LHCN-M2 (cell line): ENCODE results near the gene ALDH1B1. TPM values are rescaled to one million over a fixed set of nuclear protein-coding genes. Genes with fewer than 3 reads are reported as not detected.
A peak's percentile ranks its signal among the peaks of the same experiment; 100 is the strongest.
"Not testable (repeated sequence)": the region's sequence is repeated elsewhere in the genome, so short reads cannot be mapped to it uniquely, and the experiment has no call there.

Experiments
- DNase-seq: peaks from one replicate; pipeline ENCODE4 v3.0.0-alpha.2; 2012; ENCODE audit warnings: low read depth
- total RNA-seq: library from RNA; depleted of rRNA; stranded (reverse); fragments of >200 nt; gene quantifications from 2 replicates; pipeline ENCODE4 v1.2.3, GENCODE V29; 2014

The ALDH1B1 gene
- total RNA-seq, 1 experiment from 2014 or later, result 47.6 TPM

DNA sequence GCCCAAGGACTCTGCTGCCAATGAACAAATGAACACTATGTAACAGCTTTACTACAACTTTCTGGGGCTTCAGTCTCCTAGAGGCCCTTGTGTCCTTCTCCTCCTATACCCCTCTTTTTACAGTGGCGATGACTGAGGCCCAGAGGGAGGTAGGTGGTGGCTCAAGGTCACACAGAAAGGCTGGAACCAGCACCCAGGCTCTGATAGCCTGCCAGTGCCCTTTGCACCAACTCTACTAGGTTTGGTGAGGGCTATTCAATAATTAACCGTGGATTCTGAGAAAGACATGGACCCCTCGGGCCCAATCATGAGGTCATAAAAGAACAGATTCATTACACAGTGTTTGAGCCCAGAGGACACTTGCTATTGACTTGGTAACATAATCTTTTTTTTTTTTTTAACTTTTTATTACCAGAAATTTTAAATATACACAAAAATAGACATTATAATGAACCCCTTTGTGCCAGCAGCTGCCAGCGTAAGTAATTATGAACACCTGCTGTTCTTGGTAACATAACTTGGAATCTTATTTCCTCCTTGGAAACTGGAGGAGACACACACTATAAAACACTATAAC, 6.1 kb upstream of the ALDH1B1 start:
- DNase-seq, result peak; percentile 80

DNA sequence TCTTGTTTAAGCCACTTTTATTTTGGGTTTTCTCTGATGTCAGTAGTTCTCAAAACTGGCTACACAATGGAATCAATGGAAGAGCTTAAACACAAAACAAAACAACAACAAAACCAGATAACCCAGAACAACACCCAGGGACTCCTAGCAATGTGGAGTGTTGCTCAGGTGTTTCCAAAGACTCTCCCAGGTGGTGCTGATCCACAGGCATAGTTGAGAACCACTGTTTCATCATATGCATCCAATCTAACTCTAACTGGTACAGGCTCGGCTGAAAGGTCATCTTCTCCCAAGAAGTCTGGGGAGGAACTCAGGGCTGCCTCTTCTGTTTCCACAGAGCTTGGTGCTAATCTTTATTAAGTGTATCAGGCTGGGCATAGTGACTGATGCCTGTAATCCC, 5.4 kb upstream of the ALDH1B1 start:
- DNase-seq, result no peak

DNA sequence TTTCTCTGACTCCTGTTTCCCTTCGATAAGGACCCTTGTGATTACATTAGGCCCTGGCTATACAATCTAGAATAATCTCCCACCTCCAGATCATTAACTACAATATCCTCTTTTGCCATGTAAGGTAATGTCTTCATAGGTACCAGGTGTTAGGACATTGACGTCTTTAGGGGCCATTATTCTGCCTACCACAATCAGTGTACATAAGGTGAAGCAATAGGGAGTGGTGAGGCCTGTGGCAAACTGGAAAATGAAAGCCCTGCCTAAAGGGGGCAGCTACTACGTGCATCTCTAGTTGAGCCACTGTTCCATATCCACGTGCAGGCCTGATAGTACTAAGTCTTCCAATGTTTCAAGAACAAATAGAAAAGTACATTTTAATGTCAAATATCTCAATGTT, 4.8 kb upstream of the ALDH1B1 start:
- DNase-seq, result no peak

DNA sequence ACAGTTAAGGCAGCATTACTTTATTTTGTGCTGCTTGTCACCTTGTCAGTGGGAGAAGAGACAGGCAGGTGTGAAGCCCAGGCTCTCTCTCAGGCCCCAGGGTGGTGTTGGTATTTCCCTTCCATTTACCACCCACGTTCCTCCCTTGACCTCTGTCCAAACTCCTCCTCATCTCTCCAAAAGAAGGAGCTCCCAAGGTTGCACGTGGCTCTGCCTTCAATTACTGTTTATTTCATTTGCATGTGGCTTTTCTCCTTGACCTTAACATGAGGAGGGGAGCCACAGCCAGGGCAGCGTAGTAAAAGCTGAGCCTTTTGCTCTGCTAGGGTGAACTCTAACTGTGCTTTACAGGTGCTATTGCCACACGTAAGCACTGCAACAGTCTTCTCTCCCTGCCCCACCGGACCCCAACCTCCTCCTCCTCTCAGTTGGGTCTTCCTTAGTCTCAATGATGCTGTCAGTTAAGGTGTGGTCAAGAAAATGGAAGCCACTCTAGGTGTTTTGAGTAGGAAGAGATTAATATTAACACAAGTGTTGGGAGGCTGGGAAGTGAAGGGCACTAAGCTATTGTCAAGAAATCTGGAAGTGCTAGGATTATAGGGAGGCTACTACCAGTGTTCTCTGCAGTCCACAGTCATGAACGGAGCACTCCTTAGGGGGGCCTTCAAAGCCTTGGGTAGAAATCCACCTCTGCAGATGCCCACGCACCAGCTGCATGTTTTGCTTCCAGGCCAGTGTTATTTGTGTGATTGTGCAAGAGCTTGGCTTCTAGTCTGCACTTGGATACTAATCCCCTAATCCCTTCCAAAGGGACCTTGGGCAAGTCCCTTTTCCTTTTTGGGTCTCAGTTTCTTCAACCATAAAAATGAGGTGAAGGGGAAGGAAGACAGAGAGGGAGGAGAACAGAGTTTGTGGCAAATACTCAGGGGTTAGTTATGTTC, 3.9 kb upstream of the ALDH1B1 start:
- peak; percentile 62 for DNase-seq

DNA sequence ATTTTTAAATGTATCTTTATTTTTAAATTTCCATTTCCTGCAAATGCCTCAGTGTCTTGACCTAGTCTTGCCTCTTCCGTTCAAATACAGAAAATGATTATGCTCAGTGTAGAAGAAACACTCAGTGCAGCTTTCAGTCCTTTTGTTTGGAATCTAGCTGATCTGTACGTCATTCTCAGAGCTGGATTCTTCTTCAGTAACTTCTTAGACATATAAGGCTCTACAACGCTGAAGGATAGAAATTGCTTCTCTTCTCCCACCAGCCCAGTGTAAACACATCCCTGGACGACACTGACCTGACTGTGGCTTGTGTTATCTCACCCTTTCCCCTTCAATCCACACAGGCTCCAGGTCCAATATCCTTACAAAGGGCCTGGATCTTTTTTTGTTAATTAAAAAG, 3.2 kb upstream of the ALDH1B1 start:
- no peak for DNase-seq

DNA sequence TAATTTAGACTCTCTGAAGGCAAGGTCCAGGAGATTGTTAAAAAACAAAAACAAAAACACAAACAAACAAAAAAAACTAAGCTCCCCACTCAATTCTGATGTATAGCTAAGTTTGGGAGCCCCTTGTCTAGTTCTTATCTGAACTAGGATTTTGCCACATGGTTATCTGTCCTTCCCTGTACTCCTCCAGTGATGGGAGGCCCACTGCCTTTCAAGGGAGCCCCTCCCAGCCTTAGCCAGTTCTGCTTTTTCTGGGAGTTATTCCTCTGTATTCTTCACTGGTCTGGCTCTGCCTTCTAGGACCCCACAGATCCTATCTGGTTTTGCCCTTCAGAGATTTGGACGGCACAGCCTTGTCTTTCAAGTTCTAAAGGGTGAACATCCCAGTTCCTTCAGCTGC, 2.1 kb upstream of the ALDH1B1 start:
- DNase-seq, result no peak

DNA sequence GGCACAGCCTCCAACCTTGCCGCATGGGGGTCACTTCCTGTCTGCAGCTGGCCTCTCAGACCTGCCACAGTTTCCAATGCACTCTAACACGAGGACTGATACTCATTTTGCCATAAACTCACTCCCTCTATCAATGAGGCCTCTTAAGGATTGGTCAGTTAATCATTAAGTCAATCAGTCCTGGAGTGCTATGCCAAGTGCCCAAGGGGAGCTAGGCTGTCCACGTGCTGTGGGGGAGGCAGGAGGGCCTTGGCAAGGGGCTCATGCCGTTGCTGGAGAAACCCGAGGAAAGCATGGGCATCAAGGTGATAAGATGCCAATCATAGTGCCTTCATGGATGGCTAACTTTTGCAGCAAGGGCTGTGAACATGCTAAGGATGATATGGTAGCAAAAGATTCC, 1.7 kb upstream of the ALDH1B1 start:
- no peak for DNase-seq

DNA sequence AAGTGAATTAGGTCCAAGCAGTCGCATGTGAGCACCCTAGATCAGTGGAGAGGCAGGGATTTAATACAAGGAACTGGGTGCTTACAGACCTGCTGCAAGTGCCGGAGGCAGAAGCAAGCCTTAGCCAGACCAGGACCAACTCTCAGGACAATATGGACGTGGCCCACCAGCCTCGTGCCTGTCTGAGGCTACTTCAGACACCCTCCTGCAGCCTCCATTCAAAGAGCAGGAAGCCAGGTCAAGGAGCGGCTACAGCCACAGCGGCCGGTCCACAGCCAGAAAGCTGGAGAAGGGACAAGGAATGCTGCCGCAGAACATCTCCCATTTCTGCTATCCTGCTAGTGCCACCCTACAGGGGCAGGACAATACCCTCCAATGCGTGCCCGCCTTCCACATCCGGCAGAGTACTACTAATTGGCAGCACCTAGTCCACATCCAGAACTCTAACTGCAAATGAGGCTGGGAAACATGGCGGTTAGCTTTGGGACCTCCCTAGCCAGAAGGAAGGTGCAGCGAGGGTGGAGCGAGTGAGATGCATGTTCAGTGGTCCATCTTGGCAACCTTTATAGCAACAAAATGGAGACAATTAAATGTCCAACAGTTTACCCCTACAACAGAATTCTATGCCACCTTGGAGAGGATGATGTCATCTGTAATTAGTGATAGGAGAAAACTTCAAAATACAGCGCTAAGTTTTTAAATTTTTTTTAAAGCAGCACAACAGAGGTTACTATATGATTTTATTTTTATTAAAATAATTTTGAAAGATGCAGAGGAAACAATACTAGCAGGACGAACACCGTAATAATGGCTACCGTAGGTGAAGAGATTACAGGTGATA, 1.0 kb upstream of the ALDH1B1 start:
- no peak for DNase-seq

DNA sequence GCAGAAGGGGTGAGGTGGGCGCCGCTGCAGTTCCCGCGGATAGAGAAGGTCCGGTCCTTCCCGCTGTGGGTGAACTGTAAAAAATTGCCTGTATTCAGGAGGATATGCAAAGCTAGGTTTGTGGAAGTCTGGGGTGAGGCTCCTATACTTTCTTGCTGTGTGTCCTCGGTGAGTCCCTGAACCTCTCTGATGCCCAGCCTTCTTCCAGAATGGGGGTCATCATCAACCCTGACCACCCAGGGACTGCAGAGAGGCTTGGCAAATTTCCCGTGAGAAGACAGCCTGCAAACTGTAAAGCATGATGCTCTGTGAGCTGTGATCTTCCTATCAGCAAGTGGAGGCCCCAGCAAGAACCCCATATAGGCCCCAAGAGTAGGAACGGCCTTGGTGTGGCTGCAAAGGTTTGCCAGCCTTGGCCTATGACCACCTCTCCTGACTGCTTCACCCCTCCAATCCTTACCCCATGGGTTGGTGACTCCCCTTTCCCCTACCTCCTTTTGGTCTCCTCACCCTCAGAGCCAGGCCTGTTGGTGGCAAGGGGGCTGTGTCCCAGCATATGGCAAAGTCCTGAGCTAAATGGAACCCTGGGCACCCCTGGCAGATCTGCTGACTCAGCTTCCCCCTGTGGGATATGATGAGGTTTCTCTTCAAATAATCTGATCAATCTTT, 760 bp downstream of the ALDH1B1 start:
- DNase-seq, result no peak

DNA sequence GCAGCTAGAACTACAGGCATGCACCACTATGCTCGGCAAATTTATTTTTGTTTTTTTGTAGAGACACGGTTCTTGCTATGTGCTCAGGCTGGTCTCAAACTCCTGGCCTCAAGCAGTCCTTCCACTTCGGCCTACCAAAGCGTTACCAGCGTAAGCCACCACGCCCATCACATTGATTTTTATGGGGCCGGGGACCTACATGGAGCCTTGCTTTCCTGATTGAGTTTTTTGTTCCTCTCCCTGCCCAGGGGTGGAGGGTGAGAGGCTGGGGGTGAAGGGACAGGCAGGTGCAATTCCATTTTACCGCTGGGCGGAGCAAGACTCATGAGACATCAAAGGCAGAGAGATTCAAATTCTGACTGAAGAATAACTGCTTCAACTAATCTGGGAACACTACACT, 1.9 kb downstream of the ALDH1B1 start:
- no peak for DNase-seq

DNA sequence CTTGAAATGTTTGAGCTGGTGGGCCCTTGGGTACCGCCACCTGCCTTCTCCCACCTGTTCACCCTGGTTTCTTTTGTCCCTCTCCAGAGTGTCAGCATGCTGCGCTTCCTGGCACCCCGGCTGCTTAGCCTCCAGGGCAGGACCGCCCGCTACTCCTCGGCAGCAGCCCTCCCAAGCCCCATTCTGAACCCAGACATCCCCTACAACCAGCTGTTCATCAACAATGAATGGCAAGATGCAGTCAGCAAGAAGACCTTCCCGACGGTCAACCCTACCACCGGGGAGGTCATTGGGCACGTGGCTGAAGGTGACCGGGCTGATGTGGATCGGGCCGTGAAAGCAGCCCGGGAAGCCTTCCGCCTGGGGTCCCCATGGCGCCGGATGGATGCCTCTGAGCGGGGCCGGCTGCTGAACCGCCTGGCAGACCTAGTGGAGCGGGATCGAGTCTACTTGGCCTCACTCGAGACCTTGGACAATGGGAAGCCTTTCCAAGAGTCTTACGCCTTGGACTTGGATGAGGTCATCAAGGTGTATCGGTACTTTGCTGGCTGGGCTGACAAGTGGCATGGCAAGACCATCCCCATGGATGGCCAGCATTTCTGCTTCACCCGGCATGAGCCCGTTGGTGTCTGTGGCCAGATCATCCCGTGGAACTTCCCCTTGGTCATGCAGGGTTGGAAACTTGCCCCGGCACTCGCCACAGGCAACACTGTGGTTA, 3.3 kb downstream of the ALDH1B1 start:
- DNase-seq, result no peak

DNA sequence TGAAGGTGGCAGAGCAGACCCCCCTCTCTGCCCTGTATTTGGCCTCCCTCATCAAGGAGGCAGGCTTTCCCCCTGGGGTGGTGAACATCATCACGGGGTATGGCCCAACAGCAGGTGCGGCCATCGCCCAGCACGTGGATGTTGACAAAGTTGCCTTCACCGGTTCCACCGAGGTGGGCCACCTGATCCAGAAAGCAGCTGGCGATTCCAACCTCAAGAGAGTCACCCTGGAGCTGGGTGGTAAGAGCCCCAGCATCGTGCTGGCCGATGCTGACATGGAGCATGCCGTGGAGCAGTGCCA, 3.8 kb downstream of the ALDH1B1 start:
- DNase-seq, result no peak

DNA sequence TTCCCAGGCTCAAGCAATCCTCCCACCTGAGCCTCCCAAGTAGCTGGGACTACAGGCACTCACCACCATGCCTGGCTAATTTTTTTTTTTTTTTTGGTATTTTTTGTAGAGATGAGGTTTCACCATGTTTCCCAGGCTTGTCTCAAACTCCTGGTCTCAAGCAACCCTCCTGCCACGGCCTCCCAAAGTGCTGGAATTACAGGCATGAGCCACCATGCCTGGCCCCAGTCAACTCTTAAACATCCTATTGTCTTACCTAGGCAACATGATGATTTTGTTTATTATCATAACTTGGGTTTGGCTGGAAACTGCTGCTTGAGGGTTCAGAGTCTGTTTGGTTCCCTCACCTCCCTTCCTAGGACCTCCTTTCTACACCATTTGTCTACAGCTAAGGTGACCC, 6.7 kb downstream of the ALDH1B1 start:
- not testable (repeated sequence) for DNase-seq

DNA sequence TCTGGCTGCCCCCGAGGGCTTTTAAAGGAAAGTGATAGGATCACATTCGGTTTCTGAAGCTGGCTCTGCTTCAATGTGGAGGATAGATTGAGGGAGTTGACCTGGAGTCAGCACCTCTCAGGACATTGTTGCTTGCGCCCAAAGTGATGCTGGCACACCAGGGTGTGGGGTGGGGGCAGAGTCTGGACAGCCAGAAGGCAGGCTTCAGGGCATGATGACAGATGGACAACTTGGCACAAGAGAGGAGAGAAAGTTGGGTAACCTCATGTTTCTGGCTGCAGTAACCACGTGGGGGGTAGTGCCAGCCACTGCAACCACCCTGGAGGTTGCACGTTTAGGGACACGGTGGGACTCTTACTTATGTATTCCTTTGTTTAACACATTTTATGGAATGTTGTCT, 9.5 kb downstream of the ALDH1B1 start:
- DNase-seq, result no peak

DNA sequence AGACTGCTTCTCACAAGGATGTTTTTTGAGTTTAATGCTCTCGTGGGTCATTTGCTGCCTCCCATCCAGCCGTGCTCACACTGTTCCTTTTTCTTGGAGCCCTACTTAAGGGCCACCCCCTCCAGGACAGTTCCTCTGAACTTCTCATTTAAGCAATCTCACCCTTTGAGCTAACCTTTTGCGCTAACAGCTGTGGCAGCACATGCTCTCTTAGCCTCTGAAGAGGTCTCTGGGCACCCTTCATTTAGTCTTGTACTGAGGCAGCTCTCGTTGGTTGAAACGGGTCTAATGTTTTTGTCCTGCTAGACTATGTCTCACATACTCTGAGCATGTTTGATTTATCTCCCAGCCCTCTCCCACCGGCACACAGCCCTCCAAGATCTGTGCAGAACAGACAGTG, 11.8 kb downstream of the ALDH1B1 start:
- DNase-seq, result no peak

DNA sequence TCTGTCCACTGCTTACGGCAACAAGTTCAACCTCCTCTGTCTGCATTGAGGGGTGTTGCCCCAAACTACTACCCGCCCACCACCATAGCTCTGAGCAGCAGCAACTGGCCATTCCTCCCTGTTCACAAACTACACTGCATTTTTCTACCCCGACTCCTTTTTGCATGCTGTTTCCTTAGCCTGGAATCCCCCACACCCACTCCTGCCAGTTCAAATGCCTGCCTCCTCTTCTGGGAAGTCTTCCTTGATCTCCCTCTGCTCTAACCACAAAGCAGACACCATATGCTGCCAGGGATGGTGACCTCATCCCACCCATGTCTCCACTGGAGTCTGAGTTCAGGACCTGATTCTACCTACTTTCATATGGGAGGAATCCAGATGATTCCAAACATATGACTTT, 13.3 kb downstream of the ALDH1B1 start:
- no peak for DNase-seq

DNA sequence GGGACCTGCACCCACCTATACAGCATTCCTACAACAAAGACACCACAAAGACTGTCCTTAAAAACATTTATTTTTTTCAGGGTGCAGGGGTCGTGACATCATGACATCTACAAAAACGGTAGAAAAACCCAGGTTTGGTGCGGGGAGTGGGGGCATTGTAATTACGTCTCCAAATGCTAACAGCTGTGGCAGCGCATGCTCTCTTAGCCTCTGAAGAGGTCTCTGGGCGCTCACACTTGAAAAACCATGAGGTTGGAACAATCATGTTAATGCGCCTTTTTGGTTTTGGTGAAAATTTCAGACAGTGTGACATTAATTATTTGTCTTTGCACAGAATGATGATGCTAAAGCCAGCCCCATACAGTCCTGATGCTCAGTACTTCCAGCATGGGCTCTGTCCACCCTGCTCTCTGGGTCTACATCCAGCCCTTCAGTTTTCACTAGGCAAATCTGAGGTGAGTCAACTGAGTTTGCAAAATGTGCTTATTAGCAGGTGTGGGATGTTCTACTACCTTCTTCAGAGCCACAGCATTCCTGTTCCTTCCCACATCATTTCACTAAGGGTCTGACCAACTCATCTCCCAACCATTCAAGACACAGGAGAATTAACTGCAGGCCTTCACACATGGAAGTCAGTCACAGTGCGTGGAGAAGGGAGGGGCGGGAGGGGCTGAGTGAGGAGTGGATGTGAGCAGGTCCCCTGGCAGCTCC, 14.1 kb downstream of the ALDH1B1 start:
- no peak for DNase-seq

DNA sequence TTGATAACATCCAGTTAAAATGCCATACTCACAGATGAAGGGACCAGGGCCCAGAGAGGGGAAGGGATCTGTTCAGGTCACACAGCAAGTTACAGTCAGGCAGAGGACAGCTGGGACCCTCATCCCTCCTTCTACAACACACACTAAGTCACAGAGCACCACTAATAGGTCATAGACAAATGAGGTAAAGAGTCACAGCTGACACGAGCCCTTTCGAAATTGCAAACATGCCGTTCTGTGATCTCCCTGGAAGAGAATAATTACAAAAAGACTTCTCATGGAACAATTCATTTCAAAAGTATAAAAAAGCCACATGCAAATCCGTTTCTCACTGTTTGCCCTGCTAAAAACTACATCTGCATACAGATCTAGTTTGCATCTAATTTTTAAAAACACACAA, 16.2 kb downstream of the ALDH1B1 start:
- no peak for DNase-seq

DNA sequence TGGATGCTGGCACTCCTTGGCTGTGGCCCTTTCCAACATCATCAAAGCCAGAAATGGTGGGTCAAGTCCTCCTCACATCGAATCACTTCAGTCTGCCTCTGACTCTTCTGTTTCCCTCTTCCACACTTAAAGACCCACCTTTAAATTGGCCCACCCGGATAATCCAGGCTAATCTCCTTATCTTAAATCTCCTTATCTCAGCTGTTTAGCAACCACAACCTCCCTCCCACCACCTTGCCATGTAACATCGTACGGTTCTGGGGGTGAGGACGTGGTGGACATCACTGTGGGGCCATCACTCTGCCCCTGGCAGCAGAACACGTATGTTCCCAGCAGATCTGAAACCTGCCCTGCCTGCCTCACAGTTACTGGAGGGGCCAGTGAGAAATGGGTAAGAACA, 20.2 kb downstream of the ALDH1B1 start:
- DNase-seq, result no peak

DNA sequence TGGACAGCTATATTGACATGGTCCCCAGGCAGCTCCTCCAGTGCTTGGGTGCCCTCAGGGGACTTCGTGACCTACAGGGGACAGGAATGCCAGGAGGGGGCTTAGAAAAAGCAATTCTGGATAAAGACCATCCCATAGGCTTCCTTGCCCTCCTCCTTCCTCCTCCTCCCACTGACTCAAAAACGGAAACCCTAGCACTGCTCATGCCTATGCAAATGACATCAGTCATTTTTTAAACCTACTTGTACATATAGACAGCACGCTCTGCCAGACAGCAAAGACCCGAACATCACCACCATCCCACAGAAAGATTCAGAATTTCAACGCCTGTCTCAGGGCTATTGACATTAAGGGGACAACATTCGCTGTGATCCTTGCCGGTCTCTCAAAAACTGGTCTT, 20.8 kb downstream of the ALDH1B1 start:
- DNase-seq, result no peak
